ENCODE results near the gene KLHL8. TPM values are rescaled to one million over a fixed set of nuclear protein-coding genes. Genes with fewer than 3 reads are reported as not detected.

KLHL8 gene
- total and polyA plus RNA-seq, 2 donors (not counting 3 experiments of a cell fraction or from before 2014, with no cell fraction given) = 1.7 to 9.0 TPM

DNA sequence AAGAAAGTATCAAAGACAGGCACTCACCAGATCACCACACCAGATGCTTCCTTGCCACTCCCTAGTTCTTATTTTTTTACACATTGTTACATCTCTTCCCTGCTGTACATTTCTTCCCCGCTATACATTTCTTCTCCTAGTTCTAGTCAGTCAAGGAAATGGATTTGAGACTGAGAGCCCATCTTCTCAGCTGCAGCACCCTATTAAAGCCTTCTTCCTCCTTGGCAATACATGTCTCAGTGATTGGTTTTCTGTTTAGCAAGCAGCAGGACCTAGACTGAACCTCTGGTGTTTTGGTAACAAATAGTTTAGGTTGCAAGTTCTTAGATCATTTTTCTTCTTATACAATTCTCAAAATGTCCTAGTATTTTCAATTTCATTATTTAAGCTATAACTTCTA lies 35.3 kb upstream of the KLHL8 start:
- Histone ChIP-seq H4K20me1 (replicated peaks; ENCODE audit: control insufficient read depth, extremely low read depth, insufficient read depth, low read length) (no peaks in the 10 kb centered on the region), H3K9me3 (replicated peaks; ENCODE audit: control insufficient read depth, insufficient read depth, low read length) (no peaks in the 10 kb centered on the region), H3K9ac (replicated peaks; ENCODE audit: extremely low read depth, insufficient read depth, low read length) (no peak overlapping the region), H3K36me3 (ENCODE audit: control insufficient read depth in 2 of 2, extremely low read depth in 1 of 2, insufficient read depth in 2 of 2, low read length in 2 of 2) (no peaks in the 10 kb centered on the region), H3K27ac (ENCODE audit: insufficient read depth, low read depth, low read length) (no peak overlapping the region), H3K4me3 (replicated peaks in 1 of 3; ENCODE audit: insufficient read depth in 1 of 3, low read depth in 1 of 3, low read length in 3 of 3) (no peak overlapping the region), H3K79me2 (ENCODE audit: control insufficient read depth, insufficient read depth, low read length) (no peaks in the 10 kb centered on the region), H3K9me1 (replicated peaks; ENCODE audit: control insufficient read depth, extremely low read depth, insufficient read depth, low read length) (no peaks in the 10 kb centered on the region), H3K27me3 (ENCODE audit: control insufficient read depth in 2 of 2, insufficient read depth in 2 of 2, low read length in 2 of 2) (peaks cover 0 to 2% of the 10 kb centered on the region in 2 experiments), H2AFZ (ENCODE audit: low read depth, low read length) (no peak overlapping the region), H3K4me1 (ENCODE audit: control insufficient read depth, extremely low read depth, insufficient read depth, low read length) (no peaks in the 10 kb centered on the region), H3K4me2 (ENCODE audit: insufficient read depth, low read length) (no peak overlapping the region)
- ChIA-PET CTCF (interaction anchor here (0.6 kb wide), 1 partner anchor 10 kb away, joined by 3 read pairs; no protein-coding TSS in a partner anchor), POLR2A (no interaction called here)
- intact Hi-C loops (cut with micrococcal nuclease) (no loop called here), dilution Hi-C loops (cut with MboI; ENCODE audit: extremely low pct_ligation_motif_present, low sequenced_read_pairs) (no loop called here)
- TF ChIP-seq JUN (IDR thresholded peaks at IDR 0.05; ENCODE audit: borderline replicate concordance, insufficient read depth, insufficient read length, low read depth) = no peak
- TF ChIP-seq MYC (IDR thresholded peaks at IDR 0.05; ENCODE audit: low read depth, low read length) = no peak
- TF ChIP-seq GATA2 (IDR thresholded peaks at IDR 0.05; ENCODE audit: insufficient read depth, insufficient read length, low read depth, low read length) = no peak
- TF ChIP-seq EZH2 (IDR thresholded peaks at IDR 0.05; ENCODE audit: borderline replicate concordance, low read depth, low read length, severe bottlenecking) = no peak
- TF ChIP-seq FOS (IDR thresholded peaks at IDR 0.05; ENCODE audit: borderline replicate concordance, insufficient read depth, low read length) = no peak
- no peak for TF ChIP-seq POLR2A (IDR thresholded peaks at IDR 0.05; ENCODE audit: low read depth, low read length)
- no peak for TF ChIP-seq POLR2AphosphoS5 (IDR thresholded peaks at IDR 0.05; ENCODE audit: insufficient read depth, low read depth, low read length)
- TF ChIP-seq, protein P1, sequence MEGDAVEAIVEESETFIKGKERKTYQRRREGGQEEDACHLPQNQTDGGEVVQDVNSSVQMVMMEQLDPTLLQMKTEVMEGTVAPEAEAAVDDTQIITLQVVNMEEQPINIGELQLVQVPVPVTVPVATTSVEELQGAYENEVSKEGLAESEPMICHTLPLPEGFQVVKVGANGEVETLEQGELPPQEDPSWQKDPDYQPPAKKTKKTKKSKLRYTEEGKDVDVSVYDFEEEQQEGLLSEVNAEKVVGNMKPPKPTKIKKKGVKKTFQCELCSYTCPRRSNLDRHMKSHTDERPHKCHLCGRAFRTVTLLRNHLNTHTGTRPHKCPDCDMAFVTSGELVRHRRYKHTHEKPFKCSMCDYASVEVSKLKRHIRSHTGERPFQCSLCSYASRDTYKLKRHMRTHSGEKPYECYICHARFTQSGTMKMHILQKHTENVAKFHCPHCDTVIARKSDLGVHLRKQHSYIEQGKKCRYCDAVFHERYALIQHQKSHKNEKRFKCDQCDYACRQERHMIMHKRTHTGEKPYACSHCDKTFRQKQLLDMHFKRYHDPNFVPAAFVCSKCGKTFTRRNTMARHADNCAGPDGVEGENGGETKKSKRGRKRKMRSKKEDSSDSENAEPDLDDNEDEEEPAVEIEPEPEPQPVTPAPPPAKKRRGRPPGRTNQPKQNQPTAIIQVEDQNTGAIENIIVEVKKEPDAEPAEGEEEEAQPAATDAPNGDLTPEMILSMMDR (IDR thresholded peaks at IDR 0.05; ENCODE audit: extremely low read depth in 1 of 2, insufficient read depth in 1 of 2, low read depth in 1 of 2, low read length in 2 of 2) = no peak
- TF ChIP-seq, protein P2, sequence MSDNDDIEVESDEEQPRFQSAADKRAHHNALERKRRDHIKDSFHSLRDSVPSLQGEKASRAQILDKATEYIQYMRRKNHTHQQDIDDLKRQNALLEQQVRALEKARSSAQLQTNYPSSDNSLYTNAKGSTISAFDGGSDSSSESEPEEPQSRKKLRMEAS (IDR thresholded peaks at IDR 0.05; ENCODE audit: insufficient read depth, insufficient read length) = no peak
- FAIRE-seq (no peak), DNase-seq (ENCODE audit: low read depth, low spot score) (no peak)
- BruUV-seq (replicated peaks) = no TSS peak
